NCI-H748 treated with DMSO at 0.1 percent for 48 hours (cell line): ENCODE results near the gene IL17C.

Experiments used
- DNase-seq: peaks from one replicate; lab custom pipeline; 2025; lab: John Stamatoyannopoulos, UW

IL17C gene

DNA sequence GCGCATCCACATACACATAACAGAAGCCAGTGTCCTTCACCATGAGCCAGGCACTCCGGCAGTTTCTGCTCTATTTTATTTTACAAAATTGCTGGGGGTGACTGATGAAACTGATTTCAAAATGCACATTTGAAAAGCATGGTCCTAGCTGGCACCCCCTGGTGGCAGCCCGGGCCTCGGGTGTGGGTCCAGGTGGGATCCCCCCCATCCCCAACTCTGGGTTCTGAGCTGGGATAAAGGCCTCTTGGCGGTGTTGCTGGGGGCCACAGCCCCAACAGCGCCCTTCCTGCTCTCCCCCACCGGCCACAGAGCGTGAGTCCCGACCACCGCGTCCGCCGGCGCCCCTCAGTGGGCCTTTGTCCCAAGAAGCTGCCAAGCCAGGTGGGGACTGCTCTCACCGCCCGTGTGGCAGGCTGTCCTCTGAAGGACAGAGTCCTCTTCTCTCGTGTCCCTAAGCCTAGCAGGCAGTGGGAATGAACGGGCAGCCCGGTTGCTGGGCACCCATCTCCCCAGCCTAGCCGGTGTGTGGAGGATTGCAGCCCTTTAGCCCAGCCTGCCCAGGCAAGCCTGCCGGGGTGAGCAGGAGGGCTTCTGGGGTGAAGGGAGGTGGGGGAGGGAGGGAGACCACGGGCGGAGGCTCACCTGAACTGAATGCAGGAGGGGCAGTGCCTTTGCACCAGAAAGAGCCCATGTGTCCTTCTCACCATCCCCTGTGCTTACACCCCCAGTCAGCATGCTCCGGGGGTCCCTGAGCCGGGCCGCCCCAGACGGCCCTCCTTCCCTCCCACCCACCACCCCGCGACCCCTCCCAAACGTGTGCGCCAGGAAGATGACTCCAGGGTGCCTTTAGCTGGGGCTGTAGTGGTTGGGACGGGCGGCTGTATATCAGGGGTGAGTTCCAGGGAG lies 47.0 kb downstream of the IL17C start:
- DNase-seq: no peak

DNA sequence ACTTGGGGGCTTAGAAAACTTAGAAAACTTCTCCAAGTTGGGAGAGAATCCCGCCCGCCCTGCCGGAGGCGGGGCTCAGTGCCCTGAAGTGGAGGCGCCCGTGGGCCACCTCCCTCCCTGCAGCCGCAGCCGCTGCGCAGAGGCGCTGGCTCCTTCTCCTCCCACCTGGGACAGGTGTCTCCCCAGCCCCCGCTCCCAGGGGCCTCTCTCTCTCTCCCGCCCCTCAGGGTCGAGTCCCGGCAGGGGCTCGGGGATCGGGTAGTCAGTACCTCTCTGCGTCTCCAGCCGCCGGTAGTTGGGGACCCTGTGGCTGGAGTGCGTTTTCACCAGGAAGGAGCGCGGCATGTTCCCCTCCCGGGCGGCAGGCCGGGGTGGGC lies 47.7 kb downstream of the IL17C start:
- DNase-seq: no peak

DNA sequence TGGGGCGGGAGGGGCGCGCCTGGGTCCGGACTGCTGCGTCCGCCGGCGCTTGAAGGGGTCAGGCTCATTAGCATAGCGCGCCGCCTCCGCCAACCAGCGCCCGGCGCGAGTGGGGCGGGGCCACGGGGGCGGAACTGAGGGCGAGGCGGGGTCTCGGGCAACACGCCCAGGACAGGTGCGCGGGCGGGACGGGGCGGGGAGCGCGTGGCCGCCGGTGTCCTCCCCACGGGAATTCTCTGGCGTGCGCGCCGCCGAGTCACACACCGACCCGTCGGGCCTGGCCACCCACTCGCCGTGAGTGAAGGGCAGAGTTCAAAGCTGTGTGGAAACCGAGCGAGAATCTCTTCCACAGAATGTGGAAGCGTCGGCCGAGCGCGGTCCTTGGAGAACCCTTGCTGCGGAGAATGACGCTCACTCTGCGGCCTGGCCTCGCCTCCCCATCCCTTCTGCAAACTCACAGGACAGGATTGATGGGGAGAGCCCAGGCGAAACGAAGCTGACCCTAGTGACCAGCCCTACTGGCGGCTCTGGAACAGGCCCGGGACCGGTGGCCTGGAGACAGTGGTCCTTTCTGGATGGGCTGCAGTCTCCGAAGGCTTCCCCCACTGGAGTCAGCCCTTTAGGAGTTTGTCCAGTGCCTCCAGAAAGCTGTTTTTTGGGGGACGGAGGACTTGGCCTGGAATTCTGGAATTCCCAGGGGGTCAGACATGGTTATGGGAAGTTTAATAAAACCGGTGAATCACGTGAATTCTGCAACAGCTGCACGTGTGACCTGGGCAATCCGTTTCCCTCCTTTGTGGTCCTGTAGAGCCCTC lies 48.3 kb downstream of the IL17C start, which contains the start of gene SNAI3:
TSS of gene SNAI3 (minus strand) at position 69 of the 815 bp plus-strand sequence. CDS start 101 bp downstream, outside the sequence.
- peak; percentile 37 for DNase-seq

- DNase-seq: no peak
These were observed 48.8 kb downstream of the IL17C start for GRCh38 chr16:88687254-88687576.

DNA sequence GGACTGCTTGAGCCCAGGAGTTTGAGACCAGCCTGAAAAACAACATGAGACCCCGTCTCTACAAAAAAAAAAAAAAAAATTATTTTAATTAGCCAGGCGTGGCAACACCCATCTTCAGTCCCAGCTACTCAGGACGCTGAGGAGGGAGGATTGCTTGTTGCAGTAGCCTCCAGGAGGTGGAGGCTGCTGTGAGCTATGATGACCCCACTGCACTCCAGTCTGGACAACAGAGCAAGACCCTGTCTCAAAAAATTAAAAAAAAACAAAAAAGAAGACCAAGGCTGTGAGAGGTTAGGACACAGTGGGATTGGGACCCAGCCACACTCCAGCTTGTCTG lies 49.3 kb downstream of the IL17C start:
- DNase-seq: no peak

GRCh38 chr16:88688013-88688778 lies 49.8 kb downstream of the IL17C start:
- DNase-seq: no peak
